Subcutaneous adipose tissue (tissue), 4 donors: ENCODE data around the gene HUS1. TPM values are rescaled to one million over a fixed set of nuclear protein-coding genes. Genes with fewer than 3 reads are reported as not detected.

Experiments
- CTCF ChIP-seq: fragments of 450-650 bp; IDR thresholded peaks from one replicate; pipeline ENCODE4 v1.5.1; 2016; ENCODE audit warnings: low read depth, mild to moderate bottlenecking, control low read depth, antibody characterized with exemption, moderate library complexity
- total RNA-seq, 4 donors: library from RNA; depleted of rRNA; stranded (reverse); fragments of >200 nt; gene quantifications; one replicate each; pipeline ENCODE4 v1.1.0, GENCODE V29; 2016

The HUS1 gene
- total RNA-seq, 4 donors from 2014 or later, result 51.5 to 54.7 (median 53.1) TPM

- no peak for TF ChIP-seq CTCF
These were observed 30.5 kb upstream of the HUS1 start for GRCh38 chr7:48009954-48010353.

- no peak for TF ChIP-seq CTCF
These were observed 29.8 kb upstream of the HUS1 start for GRCh38 chr7:48009257-48009656.

- no peak for TF ChIP-seq CTCF
These were observed 27.5 kb upstream of the HUS1 start for GRCh38 chr7:48006866-48007265.

- TF ChIP-seq CTCF, result no peak
These were observed 25.2 kb upstream of the HUS1 start for GRCh38 chr7:48004638-48005037.

- TF ChIP-seq CTCF, result no peak
These were observed 24.6 kb upstream of the HUS1 start for GRCh38 chr7:48004032-48004431.

- TF ChIP-seq CTCF, result no peak
These were observed 20.0 kb upstream of the HUS1 start for GRCh38 chr7:47999413-47999812.

GRCh38 chr7:47992446-47992845, 13.0 kb upstream of the HUS1 start:
- no peak for TF ChIP-seq CTCF
